GM21786 (cell line): ENCODE measurements around the gene TK2.
"Not testable (repeated sequence)": the region's sequence is repeated elsewhere in the genome, so short reads cannot be mapped to it uniquely, and the experiment has no call there.

ENCODE experiments used
- ATAC-seq: cut with Tn5 transposase; IDR thresholded peaks from one replicate; pipeline ENCODE4 v1.9.1; 2021; ENCODE audit not compliant: unreplicated experiment

Gene TK2

GRCh38 chr16:66549284-66550131, at the start of gene TK2:
Gene TK2 (minus strand): TSS chr16:66550122. CDS start chr16:66550061, 61 bp downstream.
- ATAC-seq: no peak

GRCh38 chr16:66598111-66598510, 48.2 kb upstream of the TK2 start:
- ATAC-seq: no peak

- no peak for ATAC-seq
These were observed 47.3 kb upstream of the TK2 start for GRCh38 chr16:66596986-66597848.

- ATAC-seq: not testable (repeated sequence)
These were observed 46.6 kb upstream of the TK2 start for GRCh38 chr16:66596559-66596958.

DNA sequence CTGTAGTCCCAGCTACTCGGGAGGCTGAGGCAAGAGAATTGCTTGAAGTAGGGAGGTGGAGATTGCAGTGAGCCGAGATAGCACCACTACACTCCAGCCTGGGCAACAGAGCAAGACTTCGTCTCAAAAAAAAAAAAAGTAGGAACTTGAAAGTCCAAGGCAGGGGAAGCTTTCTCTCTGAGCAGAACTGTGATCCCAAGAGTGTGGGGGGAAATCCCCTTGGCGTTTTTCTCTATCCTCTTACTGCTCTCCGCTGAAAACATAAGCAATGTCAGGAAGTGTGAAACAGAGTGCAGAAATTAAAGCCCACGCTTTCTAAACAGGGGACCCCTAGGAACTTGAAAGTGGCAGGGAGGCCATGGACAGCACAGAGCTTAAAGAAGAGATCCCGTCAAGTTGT, 44.8 kb upstream of the TK2 start:
- ATAC-seq: no peak

- no peak for ATAC-seq
These were observed 42.9 kb upstream of the TK2 start for GRCh38 chr16:66592814-66593213.

- no peak for ATAC-seq
These were observed 42.3 kb upstream of the TK2 start for GRCh38 chr16:66592241-66592640.

GRCh38 chr16:66591018-66591417, 41.1 kb upstream of the TK2 start:
- ATAC-seq: no peak

DNA sequence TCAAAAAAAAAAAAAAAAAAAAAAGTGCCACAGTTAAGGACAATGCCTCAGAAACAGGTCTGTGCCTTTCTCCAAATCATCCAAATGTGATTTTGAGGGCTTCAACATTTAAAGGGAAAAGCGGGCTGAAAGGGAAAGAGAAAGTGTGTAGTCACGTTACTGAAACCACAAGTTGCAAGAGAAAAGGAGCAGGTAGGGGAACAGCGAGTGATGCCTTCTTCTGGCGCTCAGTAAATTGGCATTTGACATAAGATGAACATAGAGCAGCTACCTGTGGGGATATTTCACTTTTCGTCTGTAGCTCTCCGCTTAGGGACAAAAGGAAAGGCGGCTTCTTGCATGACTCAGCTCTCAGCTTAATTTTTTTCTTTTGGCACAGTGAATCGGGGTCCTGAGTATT, 40.4 kb upstream of the TK2 start:
- peak; percentile 50 for ATAC-seq

GRCh38 chr16:66588981-66589713, 39.2 kb upstream of the TK2 start:
- peak; percentile 83 for ATAC-seq

DNA sequence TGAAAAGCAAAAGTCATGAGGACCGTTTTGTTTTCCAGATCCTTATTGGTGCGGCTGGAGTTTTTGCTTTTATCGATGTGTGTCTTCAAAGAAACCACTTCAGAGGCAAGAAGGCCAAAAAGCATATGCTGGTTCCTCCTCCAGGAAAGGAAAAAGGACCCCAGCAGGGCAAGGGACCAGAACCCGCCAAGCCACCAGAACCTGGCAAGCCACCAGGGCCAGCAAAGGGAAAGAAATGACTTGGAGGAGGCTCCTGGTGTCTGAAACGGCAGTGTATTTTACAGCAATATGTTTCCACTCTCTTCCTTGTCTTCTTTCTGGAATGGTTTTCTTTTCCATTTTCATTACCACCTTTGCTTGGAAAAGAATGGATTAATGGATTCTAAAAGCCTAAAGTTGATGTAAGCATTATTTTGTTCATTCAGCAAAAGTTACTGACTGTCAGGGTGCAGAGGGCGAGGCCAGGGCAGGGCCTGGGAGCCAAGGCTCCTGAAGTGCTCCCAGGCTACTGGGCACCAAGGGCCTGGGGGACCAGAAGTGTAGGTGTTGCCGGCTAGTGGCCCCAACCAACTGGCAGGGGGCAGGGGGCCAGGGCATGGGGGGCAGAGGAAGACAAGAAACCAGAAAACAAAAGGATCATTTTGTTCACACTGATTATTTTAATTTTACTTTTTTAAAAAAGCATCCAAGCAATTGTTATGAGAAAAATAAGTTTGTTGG, 38.1 kb upstream of the TK2 start:
- ATAC-seq: no peak

DNA sequence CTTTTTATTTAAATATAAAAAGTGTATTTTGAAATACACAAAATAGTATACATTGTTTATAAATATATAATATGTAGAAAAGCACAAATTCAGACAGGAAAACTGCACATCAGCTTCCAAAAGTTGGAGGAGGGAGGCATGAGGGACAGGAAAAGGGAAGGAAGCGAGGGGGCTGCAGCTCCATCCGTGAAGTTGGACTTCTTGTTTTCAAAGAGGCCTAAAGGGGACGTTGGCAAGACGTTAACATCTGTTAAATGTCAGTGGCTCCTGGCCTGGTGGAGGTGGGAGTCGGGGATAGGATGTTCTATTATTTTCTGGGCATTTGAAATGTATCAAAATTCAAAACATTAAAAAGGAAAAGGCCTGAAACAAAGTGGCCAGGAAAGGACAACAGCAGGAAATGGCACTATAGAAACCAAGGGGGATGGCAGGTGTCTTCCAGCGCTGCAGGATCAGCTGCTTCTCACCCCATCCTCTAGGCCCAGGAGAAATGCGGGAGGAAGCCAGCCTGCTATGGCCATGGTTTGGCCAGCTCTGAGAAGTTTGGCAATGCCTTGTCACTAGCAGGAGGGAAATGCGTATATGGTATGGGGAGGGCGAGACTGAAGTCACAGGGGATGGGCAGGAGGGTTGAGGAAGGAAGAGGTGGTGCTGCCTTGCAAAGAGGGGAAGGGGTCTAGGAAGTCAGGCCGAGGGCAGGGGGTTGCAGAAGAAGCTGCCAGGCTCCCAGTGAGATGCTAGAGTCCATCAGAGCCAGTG, 35.7 kb upstream of the TK2 start:
- ATAC-seq: no peak

DNA sequence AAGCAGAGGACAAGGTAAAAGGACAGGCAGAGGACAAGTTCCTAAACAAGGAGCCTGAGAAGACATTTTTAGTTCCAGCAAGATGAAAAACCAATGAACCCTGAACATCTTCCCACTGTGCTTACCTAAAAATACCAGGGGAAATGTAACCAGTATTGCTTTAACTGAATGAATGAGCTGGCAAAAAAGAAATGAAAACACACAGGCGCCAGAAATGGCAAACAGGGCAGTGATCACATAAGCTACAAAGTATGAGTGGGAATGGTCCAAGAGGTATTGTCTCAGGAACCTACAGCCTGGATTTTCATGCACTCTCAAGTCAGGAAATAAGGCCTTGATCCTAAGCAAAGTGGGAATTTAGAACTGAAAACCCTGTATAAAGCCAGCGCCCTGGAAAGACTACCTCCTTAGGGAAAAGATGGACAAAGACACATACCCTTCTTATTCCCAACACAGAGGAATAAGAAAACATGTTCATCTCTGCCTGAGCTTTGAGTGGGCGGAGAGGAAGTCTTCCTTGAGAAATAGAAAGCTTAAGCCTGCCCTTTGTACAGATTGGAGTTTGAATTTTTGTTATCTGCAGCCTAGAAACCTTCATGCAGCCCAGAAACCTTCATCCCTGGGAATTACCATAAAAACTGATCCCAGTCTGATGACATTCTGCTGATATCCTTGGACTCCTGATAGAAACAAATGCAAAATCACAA, 31.5 kb upstream of the TK2 start:
- no peak for ATAC-seq

DNA sequence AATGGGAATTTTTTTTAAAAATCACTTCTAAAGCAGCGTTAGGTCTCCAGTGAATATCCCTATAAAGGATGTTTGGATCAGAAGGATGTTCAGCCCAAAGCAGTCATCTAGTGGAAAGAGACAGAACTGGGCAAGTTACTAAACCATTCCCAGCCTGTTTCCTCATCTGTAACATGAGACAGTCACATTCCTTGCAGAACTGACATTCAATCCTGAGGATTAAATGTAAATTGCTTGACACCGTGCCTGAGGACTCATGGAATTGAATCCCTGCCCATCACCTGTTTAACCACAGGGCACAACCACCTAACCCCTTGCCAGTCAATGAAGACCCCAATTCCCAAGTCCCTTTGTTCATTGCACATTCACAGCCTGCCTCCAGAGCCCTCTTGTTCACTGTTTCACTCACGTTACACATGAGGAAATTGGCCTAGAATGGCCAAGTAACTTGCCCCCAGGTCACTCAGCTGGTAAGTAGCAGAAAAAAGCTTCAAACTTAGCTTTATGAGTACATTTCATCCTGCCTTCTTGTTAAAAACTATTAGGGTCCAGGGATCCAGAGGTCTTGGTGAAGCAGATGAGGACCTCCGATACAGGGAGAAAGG, 30.8 kb upstream of the TK2 start:
- ATAC-seq: no peak

DNA sequence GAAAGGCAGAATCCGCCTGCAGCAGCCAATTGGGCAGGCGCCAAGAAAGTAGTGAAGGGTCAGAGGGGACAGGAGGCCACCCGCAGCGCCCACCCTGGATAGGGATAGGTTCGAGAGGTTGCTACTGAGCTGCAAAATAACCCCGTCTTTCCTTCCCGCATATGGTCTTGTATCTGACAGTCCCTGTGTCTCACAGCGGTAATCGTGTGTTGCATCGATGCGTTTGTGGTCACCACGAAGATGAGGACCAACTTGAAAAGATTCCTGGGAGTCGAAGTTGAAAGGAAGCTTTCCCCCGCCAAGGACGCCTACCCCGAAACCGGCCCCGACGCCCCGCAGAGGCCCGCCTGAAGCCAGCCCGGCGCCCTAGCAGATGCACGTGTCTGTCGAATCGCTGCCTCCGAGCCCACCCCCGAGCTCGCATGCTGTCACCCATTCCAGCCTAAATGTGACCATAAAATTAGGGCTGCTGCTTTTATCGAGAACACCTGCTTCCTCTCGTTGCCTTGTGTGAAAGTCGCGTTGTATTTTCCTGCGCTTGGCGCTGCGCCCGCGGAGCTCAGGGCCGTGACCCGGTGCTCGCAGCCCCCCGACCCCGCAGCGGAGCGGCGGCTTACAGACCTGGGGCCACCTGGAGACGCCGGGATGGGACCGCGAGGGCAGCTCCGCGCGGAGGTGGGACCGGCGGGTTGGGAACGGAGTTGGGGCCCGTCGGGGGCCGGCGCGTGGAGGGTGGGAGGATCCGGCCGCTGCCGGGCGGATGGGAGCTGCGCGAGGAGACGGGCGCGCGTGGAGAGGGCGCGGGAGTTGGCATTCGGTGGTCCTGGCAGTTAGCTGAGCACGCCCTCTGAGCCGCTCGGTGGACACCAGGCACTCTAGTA, 29.0 kb upstream of the TK2 start, which contains the start of gene CMTM2:
CMTM2 (plus strand) TSS at position 813 of the 881 bp plus-strand sequence. CDS start 145 bp downstream, outside the sequence.
- ATAC-seq: no peak

DNA sequence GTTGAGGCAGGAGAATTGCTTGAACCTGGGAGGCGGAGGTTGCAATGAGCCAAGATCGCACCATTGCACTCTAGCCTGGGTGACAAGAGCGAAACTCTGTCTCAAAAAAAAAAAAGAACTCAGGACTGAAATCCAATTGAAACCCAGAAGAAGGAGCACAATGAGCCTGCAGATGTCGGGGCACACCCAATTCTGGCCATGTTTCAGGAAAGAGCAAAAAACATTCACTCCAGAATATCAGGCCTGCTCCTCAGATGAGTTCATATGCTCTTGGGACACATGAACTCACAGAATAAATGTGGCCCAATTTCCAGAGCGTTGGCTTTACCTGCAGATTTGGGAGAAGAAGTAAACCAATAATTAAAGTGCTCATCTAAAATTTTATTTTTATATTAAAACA, 26.4 kb upstream of the TK2 start:
- ATAC-seq: no peak

- no peak for ATAC-seq
These were observed 25.1 kb upstream of the TK2 start for GRCh38 chr16:66575060-66575459.

DNA sequence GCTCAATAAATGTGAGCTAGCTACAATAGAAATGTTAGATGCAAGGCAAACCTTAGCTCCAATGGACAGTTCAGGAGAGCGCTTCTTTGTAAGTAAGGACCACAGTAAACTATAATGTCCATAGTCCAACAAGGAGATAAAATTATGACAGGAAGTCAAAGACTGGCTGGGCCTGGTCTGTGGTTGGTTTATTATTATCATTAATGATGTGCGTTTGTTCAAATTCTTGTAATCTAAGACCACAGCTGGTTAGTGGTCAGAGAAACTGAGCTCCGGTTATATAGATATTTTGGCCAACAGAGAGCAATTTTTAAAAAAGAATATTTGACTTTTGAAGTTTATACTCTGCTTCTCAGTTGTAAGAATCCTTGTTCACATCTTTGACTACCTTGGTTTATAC, 24.6 kb upstream of the TK2 start:
- ATAC-seq: no peak
